A549 (cell line): Measurements from ENCODE around the gene SCYGR7. TPM values are rescaled to one million over a fixed set of nuclear protein-coding genes. Genes with fewer than 3 reads are reported as not detected.

Experiments used
- ATAC-seq, 2 experiments: fragments of 200-7000 bp in 1 of 2; fragments of >200 bp in 1 of 2; cut with Nextera tagmentation in 1 of 2; cut with Tn5 transposase in 1 of 2; 3 replicates each; pipeline versions ENCODE4 v1.8.0 to v1.9.1; 2018 to 2020; ENCODE audit warnings: mild to moderate bottlenecking in 1 of 2, moderate library complexity in 1 of 2
- CTCF ChIA-PET: fragments of 300-600 bp; sonication (Branson Sonifier 250); formaldehyde crosslinking; extraction: SDS; loops from one replicate; lab custom pipeline; 2021; ENCODE audit warnings: antibody characterized with exemption, inconsistent platforms; lab: Yijun Ruan, JAX
- POLR2A ChIA-PET: fragments of 350-600 bp; formaldehyde crosslinking; extraction: SDS; loops from one replicate; lab custom pipeline; 2021; ENCODE audit warnings: antibody characterized with exemption, inconsistent platforms; lab: Yijun Ruan, JAX
- DNase-seq, 2 experiments: peaks; one replicate each; pipeline versions ENCODE4 v3.0.0 to v3.0.0-alpha.2; 2011 to 2016; ENCODE audit warnings: low read depth in 1 of 2, low spot score in 1 of 2
- FAIRE-seq: peaks from 2 replicates; lab custom pipeline; 2011; peaks lifted over from hg19 to GRCh38; lab: Jason Lieb, UNC
- H3K27ac ChIP-seq, 2 experiments: fragments of >200 bp; sonication (Bioruptor Twin); formaldehyde crosslinking; 3 replicates each; pipeline ENCODE4 v1.5.1; 2016 to 2017
- H3K4me1 ChIP-seq: fragments of >200 bp; sonication (Bioruptor Twin); formaldehyde crosslinking; 3 replicates; pipeline ENCODE4 v1.6.1; 2016
- H3K4me2 ChIP-seq: fragments of >200 bp; sonication (Bioruptor Twin); formaldehyde crosslinking; 3 replicates; pipeline ENCODE4 v1.6.1; 2016
- H3K4me3 ChIP-seq: fragments of >200 bp; sonication (Bioruptor Twin); formaldehyde crosslinking; 3 replicates; pipeline ENCODE4 v1.5.1; 2016
- H3K9me3 ChIP-seq: fragments of >200 bp; sonication (Bioruptor Twin); formaldehyde crosslinking; 3 replicates; pipeline ENCODE4 v1.6.1; 2016
- CBX8 ChIP-seq: fragments of 200-600 bp; sonication (generic); IDR thresholded peaks from 2 replicates; pipeline ENCODE4 v1.6.1; 2016
- CEBPB ChIP-seq, 2 experiments: fragments of >200 bp in 1 of 2; sonication (Bioruptor Twin) in 1 of 2; formaldehyde crosslinking in 1 of 2; IDR thresholded peaks; 2 replicates each; pipeline ENCODE4 v1.6.1; 2012 to 2016
- CHD2 ChIP-seq: fragments of 150-350 bp; IDR thresholded peaks from 2 replicates; pipeline ENCODE4 v1.6.1; 2014; ENCODE audit warnings: low read length; ENCODE audit not compliant: partially characterized antibody
- FOSB ChIP-seq: fragments of 250-450 bp; sonication (Bioruptor Pico); IDR thresholded peaks from 2 replicates; pipeline ENCODE4 v1.5.0; 2020; ENCODE audit warnings: mild to moderate bottlenecking, moderate library complexity
- FOXS1 ChIP-seq: fragments of 250-450 bp; sonication (Bioruptor Pico); IDR thresholded peaks from 2 replicates; pipeline ENCODE4 v1.5.0; 2020; ENCODE audit warnings: mild to moderate bottlenecking, moderate library complexity
- GATA3 ChIP-seq: IDR thresholded peaks from 2 replicates; pipeline ENCODE4 v1.6.1; 2012; ENCODE audit warnings: borderline replicate concordance
- HDAC2 ChIP-seq: fragments of 200-600 bp; sonication (generic); IDR thresholded peaks from 2 replicates; pipeline ENCODE4 v1.6.1; 2016
- HEYL ChIP-seq: fragments of 250-450 bp; sonication (Bioruptor Pico); IDR thresholded peaks from 2 replicates; pipeline ENCODE4 v1.8.0; 2021; ENCODE audit warnings: mild to moderate bottlenecking, moderate library complexity
- HOXA7 ChIP-seq: fragments of 250-450 bp; sonication (Bioruptor Pico); IDR thresholded peaks from 2 replicates; pipeline ENCODE4 v1.5.0; 2020; ENCODE audit warnings: mild to moderate bottlenecking, moderate library complexity
- JUN ChIP-seq, 2 experiments: fragments of >200 bp; sonication (Bioruptor Twin); formaldehyde crosslinking; IDR thresholded peaks; 2 replicates in 1 of 2; 3 replicates in 1 of 2; pipeline ENCODE4 v1.6.1; 2016 to 2017
- MAFK ChIP-seq: fragments of 450-650 bp; IDR thresholded peaks from 2 replicates; pipeline ENCODE4 v1.6.1; 2014; ENCODE audit not compliant: partially characterized antibody
- MAZ ChIP-seq: fragments of 150-350 bp; IDR thresholded peaks from 2 replicates; pipeline ENCODE4 v1.6.1; 2014; ENCODE audit warnings: antibody characterized with exemption, low read depth, low read length, borderline replicate concordance
- MYC ChIP-seq: IDR thresholded peaks from 2 replicates; pipeline ENCODE4 v1.6.1; 2012; ENCODE audit warnings: mild to moderate bottlenecking, inconsistent platforms, low read length, improper control_type of control experiment, borderline replicate concordance
- PHF8 ChIP-seq: fragments of 200-600 bp; sonication (generic); IDR thresholded peaks from 2 replicates; pipeline ENCODE4 v1.6.1; 2016; ENCODE audit warnings: low read depth, mild to moderate bottlenecking, antibody characterized with exemption, moderate library complexity, borderline replicate concordance
- RAD21 ChIP-seq, 2 experiments: fragments of >200 bp in 1 of 2; sonication (Bioruptor Twin) in 1 of 2; formaldehyde crosslinking in 1 of 2; IDR thresholded peaks in 1 of 2; conservative IDR thresholded peaks in 1 of 2; 2 replicates in 1 of 2; 3 replicates in 1 of 2; pipeline ENCODE4 v1.6.1; 2012 to 2018; ENCODE audit warnings: inconsistent platforms in 1 of 2
- RARB ChIP-seq: fragments of 250-450 bp; sonication (Bioruptor Pico); IDR thresholded peaks from 2 replicates; pipeline ENCODE4 v1.8.0; 2021; ENCODE audit warnings: mild to moderate bottlenecking, moderate library complexity
- RNF2 ChIP-seq: fragments of 200-600 bp; sonication (generic); IDR thresholded peaks from 2 replicates; pipeline ENCODE4 v1.6.1; 2016; ENCODE audit warnings: low read depth, mild to moderate bottlenecking, antibody characterized with exemption, moderate library complexity, borderline replicate concordance
- SMC3 ChIP-seq: fragments of >200 bp; sonication (Bioruptor Twin); formaldehyde crosslinking; IDR thresholded peaks from 3 replicates; pipeline ENCODE4 v1.6.1; 2018; ENCODE audit warnings: inconsistent platforms
- ZFP36 ChIP-seq: fragments of 450-650 bp; IDR thresholded peaks from 2 replicates; pipeline ENCODE4 v1.6.1; 2014; ENCODE audit warnings: borderline replicate concordance; ENCODE audit not compliant: partially characterized antibody
- ZSCAN20 ChIP-seq: fragments of 250-450 bp; sonication (Bioruptor Pico); IDR thresholded peaks from 2 replicates; pipeline ENCODE4 v1.8.0; 2022; ENCODE audit warnings: mild to moderate bottlenecking, moderate library complexity
- WGBS: methylation state at CpG from one replicate; pipeline ENCODE4 v1.1.6; 2017; ENCODE audit errors: missing lambda C conversion rate; 5-methylcytosine and 5-hydroxymethylcytosine counted together
- polyA plus RNA-seq, 4 experiments: library from polyadenylated mRNA; depleted of rRNA in 3 of 4; stranded (reverse); fragments of >200 nt; fragmentation: RNase III in 1 of 4; extraction: RNeasy Plus Mini Kit Qiagen cat#74134 plus additional on column Dnase treatment in 1 of 4; gene quantifications; 2 replicates in 3 of 4; 3 replicates in 1 of 4; pipeline ENCODE4 v1.2.3, GENCODE V29; 2011 to 2017
- TF ChIP-seq, protein P1 (sequence below): IDR thresholded peaks from 2 replicates; pipeline ENCODE4 v1.6.1; 2012
- TF ChIP-seq, protein P2 (sequence below): fragments of >200 bp; sonication (Bioruptor Twin); formaldehyde crosslinking; IDR thresholded peaks from 2 replicates; pipeline ENCODE4 v1.6.1; 2016
- TF ChIP-seq, protein P3 (sequence below): fragments of 250-450 bp; sonication (Bioruptor Pico); IDR thresholded peaks from 2 replicates; pipeline ENCODE4 v1.5.0; 2020; ENCODE audit warnings: low read depth, mild to moderate bottlenecking, moderate library complexity
- TF ChIP-seq, protein P4 (sequence below): fragments of 250-450 bp; sonication (Bioruptor Pico); IDR thresholded peaks from 2 replicates; pipeline ENCODE4 v1.5.0; 2021; ENCODE audit warnings: mild to moderate bottlenecking, moderate library complexity, borderline replicate concordance

Gene SCYGR7
- polyA plus RNA-seq, 2 of the 4 experiments (the other 2 are of a cell fraction) = not detected

DNA sequence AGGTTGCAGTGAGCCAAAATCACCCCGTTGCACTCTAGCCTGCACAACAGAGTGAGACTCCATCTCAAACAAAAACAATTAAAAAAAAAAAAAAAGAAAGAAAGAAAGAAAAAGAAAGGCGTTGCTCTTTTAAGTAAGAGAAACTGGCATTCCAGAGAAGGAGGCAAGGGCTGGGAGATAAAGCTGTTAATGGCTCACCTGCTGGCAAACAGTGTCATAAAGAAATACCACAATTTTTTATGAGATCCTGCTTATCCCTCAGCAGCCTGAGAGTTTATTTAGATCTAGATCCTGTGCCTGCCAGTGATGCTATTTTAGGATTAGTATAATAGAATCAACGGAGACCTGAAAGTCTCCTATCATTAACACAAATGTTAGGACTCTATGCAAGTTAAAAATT, 26.6 kb upstream of the SCYGR7 start:
- WGBS = 66% methylated on average over 3 of the region's 3 CpGs
- CTCF ChIA-PET = interaction anchor here (0.6 kb wide), 2 partner anchors 130 to 450 kb away, joined by 3 to 6 read pairs; no protein-coding TSS in a partner anchor
- DNase-seq = no peak
- Histone ChIP-seq H3K4me1 (peaks cover 19% of the 10 kb centered on the region), H3K27ac (no peak overlapping the region), H3K9me3 (no peaks in the 10 kb centered on the region), H3K4me3 (no peak overlapping the region), H3K4me2 (no peak overlapping the region)
- no peak for ATAC-seq
- no peak for TF ChIP-seq FOXS1 (CRISPR knock-in tag)
- TF ChIP-seq ZSCAN20 = no peak
- TF ChIP-seq HOXA7 (CRISPR knock-in tag) = no peak
- no peak for TF ChIP-seq PHF8
- TF ChIP-seq JUN (IDR thresholded peaks at IDR 0.05) = no peak
- TF ChIP-seq, protein P1, sequence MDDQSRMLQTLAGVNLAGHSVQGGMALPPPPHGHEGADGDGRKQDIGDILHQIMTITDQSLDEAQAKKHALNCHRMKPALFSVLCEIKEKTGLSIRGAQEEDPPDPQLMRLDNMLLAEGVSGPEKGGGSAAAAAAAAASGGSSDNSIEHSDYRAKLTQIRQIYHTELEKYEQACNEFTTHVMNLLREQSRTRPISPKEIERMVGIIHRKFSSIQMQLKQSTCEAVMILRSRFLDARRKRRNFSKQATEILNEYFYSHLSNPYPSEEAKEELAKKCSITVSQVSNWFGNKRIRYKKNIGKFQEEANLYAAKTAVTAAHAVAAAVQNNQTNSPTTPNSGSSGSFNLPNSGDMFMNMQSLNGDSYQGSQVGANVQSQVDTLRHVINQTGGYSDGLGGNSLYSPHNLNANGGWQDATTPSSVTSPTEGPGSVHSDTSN = no peak
- TF ChIP-seq SMC3 = no peak
- TF ChIP-seq, protein P2, sequence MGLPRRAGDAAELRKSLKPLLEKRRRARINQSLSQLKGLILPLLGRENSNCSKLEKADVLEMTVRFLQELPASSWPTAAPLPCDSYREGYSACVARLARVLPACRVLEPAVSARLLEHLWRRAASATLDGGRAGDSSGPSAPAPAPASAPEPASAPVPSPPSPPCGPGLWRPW = no peak
- no peak for TF ChIP-seq MYC
- TF ChIP-seq, protein P3, sequence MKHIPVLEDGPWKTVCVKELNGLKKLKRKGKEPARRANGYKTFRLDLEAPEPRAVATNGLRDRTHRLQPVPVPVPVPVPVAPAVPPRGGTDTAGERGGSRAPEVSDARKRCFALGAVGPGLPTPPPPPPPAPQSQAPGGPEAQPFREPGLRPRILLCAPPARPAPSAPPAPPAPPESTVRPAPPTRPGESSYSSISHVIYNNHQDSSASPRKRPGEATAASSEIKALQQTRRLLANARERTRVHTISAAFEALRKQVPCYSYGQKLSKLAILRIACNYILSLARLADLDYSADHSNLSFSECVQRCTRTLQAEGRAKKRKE (CRISPR knock-in tag) = no peak
- POLR2A ChIA-PET = no interaction called here
- FAIRE-seq = no peak

DNA sequence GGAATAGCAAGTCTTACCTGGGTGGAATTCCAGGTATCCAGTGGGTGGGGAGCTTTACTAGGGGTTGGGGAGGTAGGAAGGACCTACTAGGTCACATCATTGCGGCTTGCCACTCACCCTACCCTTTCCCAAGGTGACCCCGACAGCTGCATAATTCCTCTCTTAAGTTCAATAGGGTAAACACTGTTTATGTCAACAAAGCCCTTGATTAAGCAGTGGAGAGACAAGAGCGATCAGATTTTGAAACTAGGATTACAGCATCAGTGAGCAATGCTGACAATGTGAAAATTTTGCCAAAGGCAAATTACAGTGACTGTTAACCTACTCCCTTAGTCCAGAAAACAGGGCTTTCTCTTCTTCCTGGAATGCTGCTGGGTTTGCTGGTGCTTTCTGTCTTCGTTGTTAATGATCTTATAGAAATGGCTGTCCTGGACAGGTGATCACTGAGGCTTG, 24.8 kb upstream of the SCYGR7 start:
- no peak for FAIRE-seq
- 29% methylated on average over 4 of the region's 4 CpGs for WGBS
- peak overlapping the region in 1 of 2 experiments; percentile 55; a peak in 3 of 6 replicates for H3K27ac ChIP-seq
- CTCF ChIA-PET = interaction anchor here (1.1 to 2.2 kb wide), 2 partner anchors 14 to 45 kb away, joined by 3 to 5 read pairs; no protein-coding TSS in a partner anchor
- TF ChIP-seq, protein P4, sequence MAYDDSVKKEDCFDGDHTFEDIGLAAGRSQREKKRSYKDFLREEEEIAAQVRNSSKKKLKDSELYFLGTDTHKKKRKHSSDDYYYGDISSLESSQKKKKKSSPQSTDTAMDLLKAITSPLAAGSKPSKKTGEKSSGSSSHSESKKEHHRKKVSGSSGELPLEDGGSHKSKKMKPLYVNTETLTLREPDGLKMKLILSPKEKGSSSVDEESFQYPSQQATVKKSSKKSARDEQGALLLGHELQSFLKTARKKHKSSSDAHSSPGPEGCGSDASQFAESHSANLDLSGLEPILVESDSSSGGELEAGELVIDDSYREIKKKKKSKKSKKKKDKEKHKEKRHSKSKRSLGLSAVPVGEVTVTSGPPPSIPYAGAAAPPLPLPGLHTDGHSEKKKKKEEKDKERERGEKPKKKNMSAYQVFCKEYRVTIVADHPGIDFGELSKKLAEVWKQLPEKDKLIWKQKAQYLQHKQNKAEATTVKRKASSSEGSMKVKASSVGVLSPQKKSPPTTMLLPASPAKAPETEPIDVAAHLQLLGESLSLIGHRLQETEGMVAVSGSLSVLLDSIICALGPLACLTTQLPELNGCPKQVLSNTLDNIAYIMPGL (CRISPR knock-in tag) = no peak
- TF ChIP-seq MAFK (peak; percentile 55), CHD2 (no peak), CEBPB (IDR thresholded peaks at IDR 0.05) (0 out of 4 replicates have a peak, but pooled peaks of 1 of the 2 experiments have one; percentile 28)
- H3K4me3 ChIP-seq = no peak overlapping the region
- POLR2A ChIA-PET = no interaction called here
- peak in 1 of 2 experiments; percentile 33 for DNase-seq
- H3K9me3 ChIP-seq = no peaks in the 10 kb centered on the region
- ATAC-seq = peak; percentile 78 to 85
- H3K4me1 ChIP-seq = peaks cover 19% of the 10 kb centered on the region
- peak overlapping the region; percentile 60 for H3K4me2 ChIP-seq

DNA sequence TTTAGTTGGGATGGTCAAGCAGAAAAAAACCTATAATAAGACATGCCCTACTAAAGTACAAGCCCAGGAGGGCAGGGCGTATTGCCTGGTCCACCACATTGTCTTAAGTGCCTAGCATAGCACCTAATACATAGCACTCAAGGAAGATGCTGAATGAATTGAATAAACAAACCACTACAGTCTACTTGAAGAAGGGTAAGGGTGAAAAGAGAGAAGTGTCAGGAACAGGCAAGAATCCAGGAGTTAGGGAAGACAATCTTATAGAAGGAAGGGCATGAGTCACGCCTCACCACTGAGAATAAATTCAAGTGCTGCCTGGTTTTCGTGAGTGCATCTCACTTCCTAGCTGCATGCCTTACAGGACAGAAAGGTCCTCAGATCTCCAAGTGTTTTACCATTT, 24.2 kb upstream of the SCYGR7 start:
- ATAC-seq = peak; percentile 61 to 66; a peak in 3 of 6 replicates
- TF ChIP-seq MAZ = no peak
- no peak for TF ChIP-seq HDAC2
- TF ChIP-seq CHD2 = no peak
- no peak for TF ChIP-seq FOSB (CRISPR knock-in tag)
- no peak for TF ChIP-seq RAD21 (conservative IDR thresholded peaks at IDR 0.05 in 1 of 2, IDR thresholded peaks at IDR 0.05 in 1 of 2)
- TF ChIP-seq JUN (IDR thresholded peaks at IDR 0.05) = no peak
- TF ChIP-seq RARB (CRISPR knock-in tag) = no peak
- no peak for TF ChIP-seq HEYL
- TF ChIP-seq CBX8 = no peak
- TF ChIP-seq GATA3 = no peak
- TF ChIP-seq RNF2 = no peak
- no peak for TF ChIP-seq ZFP36
- 77% methylated on average over 3 of the region's 3 CpGs for WGBS
- DNase-seq = no peak
- peaks cover 19% of the 10 kb centered on the region for H3K4me1 ChIP-seq
- H3K4me3 ChIP-seq = no peak overlapping the region
- ChIA-PET CTCF (interaction anchor here (2.2 kb wide), 1 partner anchor 15 kb away, joined by 5 read pairs; no protein-coding TSS in a partner anchor), POLR2A (no interaction called here)
- FAIRE-seq = no peak
- peak overlapping the region in 1 of 2 experiments; percentile 55; a peak in 3 of 6 replicates for H3K27ac ChIP-seq
- H3K9me3 ChIP-seq = no peaks in the 10 kb centered on the region
- peak overlapping the region; percentile 60 for H3K4me2 ChIP-seq
